NCI-H2029 (cell line): ENCODE results near the gene OR6J1.
"Not testable (repeated sequence)": the region's sequence is repeated elsewhere in the genome, so short reads cannot be mapped to it uniquely, and the experiment has no call there.

Experiments used
- DNase-seq: peaks from one replicate; lab custom pipeline; 2025; lab: John Stamatoyannopoulos, UW

Gene OR6J1

GRCh38 chr14:22602862-22603261 lies 41.3 kb downstream of the OR6J1 start:
- no peak for DNase-seq

- no peak for DNase-seq
These were observed 42.2 kb downstream of the OR6J1 start for GRCh38 chr14:22601996-22602395.

GRCh38 chr14:22601456-22601855 lies 42.7 kb downstream of the OR6J1 start:
- no peak for DNase-seq

- DNase-seq: no peak
These were observed 44.1 kb downstream of the OR6J1 start for GRCh38 chr14:22600027-22600426.

- DNase-seq: no peak
These were observed 44.8 kb downstream of the OR6J1 start for GRCh38 chr14:22599349-22599748.

- DNase-seq: no peak
These were observed 45.3 kb downstream of the OR6J1 start for GRCh38 chr14:22598896-22599244.

- no peak for DNase-seq
These were observed 45.9 kb downstream of the OR6J1 start, which contains the start of gene ABHD4 for GRCh38 chr14:22598099-22598895. ABHD4 (plus strand) TSS chr14:22598300; CDS start chr14:22598307, 7 bp downstream.

GRCh38 chr14:22597771-22598098 lies 46.4 kb downstream of the OR6J1 start:
- no peak for DNase-seq

- no peak for DNase-seq
These were observed 46.9 kb downstream of the OR6J1 start for GRCh38 chr14:22597265-22597664.

- no peak for DNase-seq
These were observed 47.7 kb downstream of the OR6J1 start for GRCh38 chr14:22596354-22596879.

GRCh38 chr14:22594156-22594716 lies 49.9 kb downstream of the OR6J1 start:
- no peak for DNase-seq

- DNase-seq: no peak
These were observed 50.6 kb downstream of the OR6J1 start for GRCh38 chr14:22593601-22594000.

- no peak for DNase-seq
These were observed 51.0 kb downstream of the OR6J1 start for GRCh38 chr14:22593189-22593588.

- peak; percentile 97 for DNase-seq
These were observed 54.9 kb downstream of the OR6J1 start, which contains the start of gene DAD1 for GRCh38 chr14:22589096-22589839. DAD1 (minus strand) TSS chr14:22589224; CDS start chr14:22589157, 67 bp downstream.

- DNase-seq: no peak
These were observed 55.5 kb downstream of the OR6J1 start for GRCh38 chr14:22588526-22589095.

GRCh38 chr14:22587677-22588422 lies 56.3 kb downstream of the OR6J1 start:
- DNase-seq: not testable (repeated sequence)

GRCh38 chr14:22587247-22587646 lies 56.9 kb downstream of the OR6J1 start:
- no peak for DNase-seq

GRCh38 chr14:22583994-22584393 lies 60.2 kb downstream of the OR6J1 start:
- no peak for DNase-seq
